Measurements from ENCODE around the gene CSTA.

CSTA gene

DNA sequence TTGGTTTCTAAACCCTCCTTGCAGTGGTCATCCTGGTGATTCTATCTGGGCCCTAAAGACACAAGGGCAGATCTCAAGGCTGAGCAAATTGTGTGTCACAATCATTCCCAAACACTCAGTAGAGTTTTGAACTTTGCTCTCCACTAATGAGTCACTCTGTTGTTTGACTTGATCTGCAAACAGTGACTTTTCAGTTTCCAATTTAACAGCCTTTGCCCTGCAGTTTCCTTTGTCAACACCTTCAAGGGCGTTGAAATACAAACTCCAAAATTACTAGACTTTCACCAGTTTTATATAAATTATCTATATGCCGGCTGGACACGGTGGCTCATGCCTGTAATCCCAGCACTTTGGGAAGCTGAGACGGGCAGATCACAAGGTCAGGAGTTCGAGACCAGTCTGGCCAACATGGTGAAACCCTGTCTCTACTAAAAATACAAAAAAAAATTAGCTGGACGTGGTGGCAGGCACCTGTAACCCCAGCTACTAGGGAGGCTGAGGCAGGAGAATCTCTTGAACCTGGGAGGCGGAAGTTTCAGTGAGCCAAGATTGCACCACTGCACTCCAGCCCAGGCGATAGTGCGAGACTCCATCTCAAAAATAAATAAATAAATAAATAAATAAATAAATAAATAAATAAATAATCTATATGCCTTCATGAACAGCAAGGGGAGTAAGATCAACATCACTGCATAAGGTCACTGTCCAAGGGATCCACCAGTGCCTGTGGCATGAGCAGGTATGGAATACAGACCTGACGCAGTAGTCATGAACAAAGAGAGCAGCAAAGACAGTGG, 40.7 kb downstream of the CSTA start:
- peak; percentile 65 for DNase-seq (ENCODE audit: low read depth, low spot score)
- H3K27ac ChIP-seq, result peak overlapping the region; percentile 73

DNA sequence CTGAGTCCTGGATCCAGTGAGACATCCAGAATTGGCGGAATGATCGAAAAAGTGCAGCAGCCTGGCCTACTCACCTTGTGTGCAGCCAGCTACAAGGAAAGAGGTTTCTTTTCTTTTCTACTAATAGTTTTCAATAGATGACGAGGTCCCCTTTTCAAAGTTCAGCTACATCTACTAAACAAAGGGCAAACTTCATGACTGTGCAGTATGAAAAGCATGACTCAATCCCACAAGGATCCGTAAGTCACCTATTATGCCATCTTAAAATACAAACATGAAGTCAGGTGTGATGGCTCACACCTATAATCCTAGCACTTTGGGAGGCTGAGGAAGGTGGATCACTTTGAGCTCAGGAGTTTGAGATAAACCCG, 41.3 kb downstream of the CSTA start:
- DNase-seq (ENCODE audit: low read depth, low spot score), result peak; percentile 66
- H3K27ac ChIP-seq, result peak overlapping the region; percentile 73

DNA sequence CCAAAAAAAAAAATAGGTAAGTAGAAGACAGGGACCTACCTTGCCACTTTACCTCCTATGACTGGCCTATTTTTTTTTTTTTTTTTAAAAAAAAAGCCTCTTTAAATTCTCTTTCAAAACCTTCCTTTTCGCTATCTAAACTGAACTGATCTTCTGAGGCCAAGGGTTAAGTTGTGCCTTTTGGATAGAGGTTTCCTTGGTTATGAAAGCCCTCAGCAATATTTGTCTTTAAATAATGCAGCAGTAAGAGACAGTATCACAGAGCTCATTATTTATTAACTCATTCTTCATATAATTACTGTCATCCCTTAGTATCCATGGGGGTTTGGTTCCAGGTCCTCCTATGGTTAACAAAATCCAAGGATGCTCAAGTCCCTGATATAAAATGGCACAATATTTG, 49.0 kb downstream of the CSTA start:
- DNase-seq (ENCODE audit: low read depth, low spot score), result no peak
- H3K27ac ChIP-seq, result no peak overlapping the region

DNA sequence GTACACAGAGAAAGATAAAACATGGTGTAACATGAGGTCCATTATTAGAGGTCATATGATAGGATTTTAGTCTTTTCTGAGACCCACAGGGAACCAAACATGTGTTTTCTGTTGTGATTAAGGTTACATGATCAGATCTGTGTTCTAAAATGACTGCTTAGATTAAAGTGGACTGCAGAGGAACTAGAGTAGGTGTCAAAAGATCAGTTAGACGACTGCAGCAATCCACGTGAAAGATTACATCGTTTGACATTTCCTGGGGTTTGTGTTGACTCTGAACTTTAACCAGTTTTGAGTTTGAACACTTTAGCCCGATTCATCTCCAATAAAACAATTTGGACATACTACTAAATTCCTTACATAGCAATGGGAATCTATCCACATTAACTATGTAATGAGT, 52.9 kb downstream of the CSTA start:
- H3K27ac ChIP-seq, result no peak overlapping the region
- no peak for DNase-seq (ENCODE audit: low read depth, low spot score)

DNA sequence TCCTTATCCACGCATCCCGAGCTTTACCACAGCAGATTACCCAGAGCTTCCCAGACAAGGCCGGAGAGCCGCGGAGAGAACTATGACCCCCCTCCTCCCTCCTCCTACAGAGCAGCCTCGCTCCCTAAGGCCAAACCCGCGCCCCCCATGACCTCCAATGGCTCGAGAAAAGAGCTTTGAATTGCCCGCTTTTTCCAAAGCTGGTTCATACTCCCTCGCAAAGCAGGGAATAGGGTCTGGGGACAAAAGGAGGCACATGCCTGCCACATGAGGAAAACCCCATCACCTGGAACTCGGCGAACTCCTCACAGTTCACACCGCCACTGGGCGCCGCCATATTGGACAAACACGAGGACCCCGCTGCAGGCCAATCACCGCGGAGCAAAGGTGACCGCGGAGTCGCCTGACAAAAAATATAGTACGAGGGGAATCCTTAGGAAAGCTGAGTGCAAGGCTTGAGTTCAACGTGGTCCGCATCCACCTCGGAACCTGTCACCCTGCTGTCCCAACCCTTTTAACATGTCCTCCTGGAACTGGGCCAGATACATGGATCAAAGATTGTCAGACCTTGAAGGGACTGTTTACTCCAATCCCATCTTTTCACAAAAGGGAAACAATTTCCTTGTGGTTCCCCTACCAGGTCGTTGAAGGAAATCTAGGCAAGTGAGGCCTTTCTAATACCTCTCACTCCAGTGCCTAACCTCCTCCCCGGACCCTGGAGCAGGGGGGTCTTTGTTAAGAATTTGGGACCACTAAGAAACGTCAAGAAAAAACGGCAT, 58.0 kb downstream of the CSTA start, which contains the start of gene MIX23:
TSS of gene MIX23 (minus strand) at position 344 of the 779 bp plus-strand sequence. CDS start at position 337, 7 bp downstream.
- no peak for DNase-seq (ENCODE audit: low read depth, low spot score)
- H3K27ac ChIP-seq, result peak within 1 kb of the TSS; percentile 75

DNA sequence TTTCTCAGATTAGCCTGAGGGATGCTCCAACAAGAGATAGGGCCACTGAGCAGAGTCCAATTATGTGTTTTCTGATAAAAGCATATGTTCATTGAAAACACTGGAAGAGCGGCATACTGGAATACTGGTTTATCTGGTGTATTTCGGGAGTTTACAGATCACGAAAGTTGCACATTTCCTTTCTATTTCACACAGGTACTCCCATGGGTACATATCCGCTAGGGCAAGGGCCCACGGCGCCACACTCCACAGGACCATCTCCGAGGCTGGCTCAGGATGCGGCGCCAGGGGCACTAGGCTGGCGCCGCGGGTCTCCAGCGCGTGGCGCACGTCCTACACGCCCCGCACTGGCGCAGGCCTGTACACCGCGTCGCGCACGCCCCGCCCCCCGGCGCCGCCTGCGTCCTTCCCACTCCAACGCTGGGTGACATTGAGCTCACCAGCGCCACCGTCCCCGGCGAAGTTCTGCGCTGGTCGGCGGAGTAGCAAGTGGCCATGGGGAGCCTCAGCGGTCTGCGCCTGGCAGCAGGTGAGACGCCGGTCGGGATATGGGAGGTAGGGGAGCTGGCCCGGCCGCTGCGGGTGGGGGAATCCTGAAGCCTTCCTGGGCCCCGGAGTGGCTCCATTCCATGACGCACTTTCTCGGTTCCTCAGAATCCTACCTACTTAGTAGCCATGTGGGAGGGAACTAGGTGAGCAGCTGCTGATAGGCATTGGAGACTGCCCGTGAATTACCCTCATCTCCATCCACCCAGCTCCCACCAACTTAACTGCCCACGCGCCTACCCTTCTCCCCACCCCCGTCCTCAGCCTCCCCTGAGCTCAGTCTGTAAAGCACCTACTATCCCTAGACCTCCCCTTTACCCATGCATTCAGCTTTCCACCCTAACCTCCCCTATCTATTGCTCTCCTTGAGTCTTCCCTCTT, 59.0 kb downstream of the CSTA start, which contains the start of gene FAM162A:
TSS of gene FAM162A (plus strand) at position 412 of the 927 bp plus-strand sequence. CDS start at position 496, 84 bp downstream.
- DNase-seq (ENCODE audit: low read depth, low spot score), result peak; percentile 55
- peak within 1 kb of the TSS; percentile 75 for H3K27ac ChIP-seq

DNA sequence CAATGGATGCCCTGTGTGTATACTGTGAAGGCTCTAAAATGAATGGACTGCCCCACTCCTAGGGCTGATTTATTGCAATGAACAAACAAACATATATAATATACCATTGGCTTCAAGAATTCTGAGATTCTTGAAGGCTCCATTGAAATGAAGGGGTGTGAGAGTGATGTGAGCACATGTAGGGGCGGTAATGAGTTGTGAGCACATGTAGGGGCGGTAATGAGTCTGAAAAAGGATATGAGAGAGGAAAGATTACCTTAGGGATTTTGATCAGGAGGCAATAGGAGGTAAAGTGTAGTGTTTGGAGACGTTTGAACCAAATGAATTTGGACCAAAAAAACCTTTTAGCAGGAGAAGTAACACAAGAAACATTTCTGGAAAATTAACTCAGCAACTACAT, 62.7 kb downstream of the CSTA start:
- no peak for DNase-seq (ENCODE audit: low read depth, low spot score)
- no peak overlapping the region for H3K27ac ChIP-seq

DNA sequence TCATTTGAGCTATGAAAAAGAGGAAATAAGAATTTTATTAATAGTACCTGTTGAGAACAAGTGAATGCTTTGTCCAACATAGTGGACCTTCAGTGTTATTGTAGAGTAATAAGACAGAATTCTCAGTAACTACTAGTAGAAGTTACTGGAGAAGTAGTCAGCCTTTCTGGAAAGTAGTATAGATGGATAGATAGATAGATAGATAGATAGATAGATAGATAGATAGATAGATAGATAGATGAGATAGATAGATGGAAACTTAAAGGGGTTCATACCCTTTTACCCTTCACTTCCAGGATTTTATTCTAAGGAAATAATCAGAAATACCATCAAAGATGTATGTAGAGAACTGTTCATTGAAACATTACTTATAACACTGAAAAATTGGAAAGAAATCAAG, 64.1 kb downstream of the CSTA start:
- no peak for DNase-seq (ENCODE audit: low read depth, low spot score)
- no peak overlapping the region for H3K27ac ChIP-seq

DNA sequence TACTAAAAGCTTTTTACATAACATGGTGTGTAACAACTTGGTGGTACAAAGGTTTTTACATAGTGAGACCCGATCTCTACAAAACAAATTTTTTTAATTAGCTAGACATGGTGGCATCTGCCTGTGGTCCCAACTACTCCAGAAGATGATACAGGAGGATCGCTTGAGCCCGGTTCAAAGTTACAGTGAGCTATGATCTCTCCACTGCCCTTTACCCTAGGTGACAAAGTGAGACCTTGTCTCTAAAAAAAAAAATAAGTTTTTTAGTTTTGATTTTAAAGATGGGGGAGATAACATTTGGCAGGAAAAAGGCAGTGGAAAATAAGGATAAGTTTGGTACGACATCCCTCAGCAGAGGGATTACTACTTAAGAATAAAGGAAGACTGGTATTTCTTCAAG, 64.8 kb downstream of the CSTA start:
- no peak for DNase-seq (ENCODE audit: low read depth, low spot score)
- H3K27ac ChIP-seq, result no peak overlapping the region

DNA sequence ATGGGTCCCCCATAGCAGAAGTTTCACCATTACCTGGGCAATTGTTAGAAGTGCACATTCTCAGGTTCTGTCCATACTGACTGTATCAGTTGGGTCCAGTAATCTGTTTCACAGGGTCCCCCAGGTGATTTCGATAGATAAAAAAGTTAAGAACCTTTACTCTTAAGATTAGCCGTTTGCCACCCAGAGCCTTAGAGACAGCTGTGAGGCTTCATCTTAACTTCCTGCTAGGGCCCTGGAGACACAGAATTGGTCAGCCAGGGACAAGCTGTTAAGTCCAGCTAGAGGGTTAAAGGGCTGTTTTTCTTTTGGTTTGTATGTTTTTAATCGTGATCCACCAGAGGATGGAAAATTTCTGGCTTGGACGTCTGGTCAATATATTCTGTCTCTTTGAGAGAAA, 65.6 kb downstream of the CSTA start:
- no peak for DNase-seq (ENCODE audit: low read depth, low spot score)
- no peak overlapping the region for H3K27ac ChIP-seq
